Keratinocyte (primary cell): ENCODE data around the gene PRR18. TPM values are rescaled to one million over a fixed set of nuclear protein-coding genes. Genes with fewer than 3 reads are reported as not detected.

Experiments
- DNase-seq: peaks from one replicate; pipeline ENCODE4 v3.0.0-alpha.2; 2011; ENCODE audit warnings: low read depth, missing footprints, low spot score
- FAIRE-seq: peaks from 2 replicates; lab custom pipeline; 2011; peaks lifted over from hg19 to GRCh38; lab: Jason Lieb, UNC
- H2AFZ ChIP-seq: 2 replicates; pipeline ENCODE4 v1.6.0; 2012; ENCODE audit warnings: low read length, control low read depth, inconsistent platforms; ENCODE audit not compliant: control insufficient read depth
- H3K27ac ChIP-seq: 2 replicates; pipeline ENCODE4 v1.5.1; 2011; ENCODE audit warnings: low read length; ENCODE audit not compliant: control insufficient read depth, insufficient read depth
- H3K27me3 ChIP-seq: 3 replicates; pipeline ENCODE4 v1.6.0; 2011; ENCODE audit warnings: low read length; ENCODE audit not compliant: control insufficient read depth, insufficient read depth; ENCODE audit errors: extremely low read depth
- H3K36me3 ChIP-seq, 2 experiments: 2 replicates in 1 of 2; 3 replicates in 1 of 2; pipeline ENCODE4 v1.5.1; 2011; ENCODE audit warnings: low read length in 2 of 2, mild to moderate bottlenecking in 1 of 2; ENCODE audit not compliant: control insufficient read depth in 2 of 2, insufficient read depth in 2 of 2; ENCODE audit errors: extremely low read depth in 1 of 2
- H3K4me1 ChIP-seq: 3 replicates; pipeline ENCODE4 v1.5.1; 2011; ENCODE audit warnings: low read length; ENCODE audit not compliant: control insufficient read depth, insufficient read depth; ENCODE audit errors: extremely low read depth
- H3K4me2 ChIP-seq: 3 replicates; pipeline ENCODE4 v1.6.0; 2011; ENCODE audit warnings: low read depth, low read length; ENCODE audit not compliant: control insufficient read depth, insufficient read depth; ENCODE audit errors: extremely low read depth
- H3K4me3 ChIP-seq, 3 experiments: fragments of 200-600 bp in 1 of 3; sonication (generic) in 1 of 3; 2 replicates in 2 of 3; 3 replicates in 1 of 3; pipeline ENCODE4 v1.5.1; 2011 to 2016; ENCODE audit warnings: low read length in 3 of 3, mild to moderate bottlenecking in 3 of 3, control low read depth in 2 of 3, inconsistent platforms in 1 of 3, low read depth in 1 of 3, mixed read lengths in 1 of 3, mixed run types in 1 of 3, moderate library complexity in 1 of 3; ENCODE audit not compliant: control insufficient read depth in 2 of 3, insufficient read depth in 2 of 3; ENCODE audit errors: extremely low read depth in 1 of 3
- H3K79me2 ChIP-seq: 2 replicates; pipeline ENCODE4 v1.6.0; 2012; ENCODE audit warnings: low read length; ENCODE audit not compliant: control insufficient read depth, insufficient read depth
- H3K9ac ChIP-seq: 3 replicates; pipeline ENCODE4 v1.6.0; 2011; ENCODE audit warnings: low read length; ENCODE audit not compliant: control insufficient read depth, insufficient read depth; ENCODE audit errors: extremely low read depth
- H3K9me1 ChIP-seq: 3 replicates; pipeline ENCODE4 v1.6.0; 2011; ENCODE audit warnings: low read length; ENCODE audit not compliant: control insufficient read depth, insufficient read depth; ENCODE audit errors: extremely low read depth
- H3K9me3 ChIP-seq: 2 replicates; pipeline ENCODE4 v1.5.1; 2012; ENCODE audit warnings: low read depth, low read length; ENCODE audit not compliant: control insufficient read depth
- H4K20me1 ChIP-seq: 3 replicates; pipeline ENCODE4 v1.6.0; 2011; ENCODE audit warnings: low read length; ENCODE audit not compliant: control insufficient read depth, insufficient read depth; ENCODE audit errors: extremely low read depth
- CTCF ChIP-seq, 3 experiments: IDR thresholded peaks in 1 of 3; conservative IDR thresholded peaks in 1 of 3; optimal IDR thresholded peaks in 1 of 3; 2 replicates in 2 of 3; 3 replicates in 1 of 3; pipeline versions ENCODE3 to v1.5.1; 2011; ENCODE audit warnings: low read length in 3 of 3, mild to moderate bottlenecking in 3 of 3, moderate library complexity in 2 of 3, control low read depth in 1 of 3, inconsistent platforms in 1 of 3; ENCODE audit not compliant: insufficient read depth in 2 of 3; ENCODE audit errors: extremely low read depth in 1 of 3
- EZH2 ChIP-seq: IDR thresholded peaks from one replicate; pipeline ENCODE4 v1.6.1; 2012; ENCODE audit warnings: inconsistent platforms, mild to moderate bottlenecking, low read length, moderate library complexity
- dilution Hi-C: fragments of 300-500 bp; cut with MboI; formaldehyde crosslinking; loops from one replicate; pipeline ENCODE4 v1.7.0; 2020; ENCODE audit warnings: low sequenced_read_pairs; ENCODE audit not compliant: extremely low pct_ligation_motif_present
- polyA plus RNA-seq, 5 experiments: library from polyadenylated mRNA; depleted of rRNA in 3 of 5; stranded (reverse) in 3 of 5; stranded (forward) in 1 of 5; unstranded in 1 of 5; fragments of >200 nt; gene quantifications; 1 replicate in 1 of 5; 2 replicates in 3 of 5; 3 replicates in 1 of 5; pipeline versions ENCODE4 v1.2.1 to v1.2.3, GENCODE V29; 2011 to 2012; ENCODE audit warnings: missing spikeins in 2 of 5, low read depth in 1 of 5, low replicate concordance in 1 of 5

Gene PRR18
- polyA plus RNA-seq, 1 donor (not counting 4 experiments of a cell fraction or from before 2014, with no cell fraction given), result not detected

DNA sequence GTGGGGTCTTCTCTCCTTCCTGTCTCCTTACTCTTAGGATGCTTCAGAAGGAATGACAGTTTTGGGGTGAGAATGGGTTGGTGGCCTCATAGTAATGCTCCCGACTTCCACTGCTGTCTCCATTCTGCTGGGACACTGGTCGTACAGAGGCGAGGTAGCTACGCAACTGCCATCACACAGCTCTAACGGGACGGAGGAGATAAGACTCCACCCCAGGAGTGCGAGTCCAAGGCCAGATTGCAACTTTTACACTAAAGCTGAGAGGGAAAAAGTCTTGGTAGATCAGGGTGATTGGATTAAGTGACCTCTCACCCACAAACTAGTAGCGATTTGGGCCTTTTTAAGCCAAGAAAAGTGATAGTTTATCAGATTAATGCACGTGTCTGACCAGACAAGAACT, 1.8 kb upstream of the PRR18 start:
- no peak overlapping the region for H3K27ac ChIP-seq
- H3K36me3 ChIP-seq, result no peaks in the 10 kb centered on the region
- DNase-seq (no peak), FAIRE-seq (no peak)
- no peak overlapping the region for H2AFZ ChIP-seq
- TF ChIP-seq EZH2 (no peak), CTCF (optimal IDR thresholded peaks at IDR 0.05 in 1 of 3, IDR thresholded peaks at IDR 0.05 in 1 of 3, conservative IDR thresholded peaks at IDR 0.05 in 1 of 3; ENCODE audit: extremely low read depth in 1 of 3, insufficient read depth in 2 of 3, low read length in 3 of 3) (no peak)
- H3K9ac ChIP-seq, result no peak overlapping the region
- no peak overlapping the region for H3K4me2 ChIP-seq
- no peaks in the 10 kb centered on the region for H3K9me1 ChIP-seq
- dilution Hi-C loops, result no loop called here
- no peaks in the 10 kb centered on the region for H3K9me3 ChIP-seq
- no peaks in the 10 kb centered on the region for H3K79me2 ChIP-seq
- peaks cover 42% of the 10 kb centered on the region for H3K27me3 ChIP-seq
- no peaks in the 10 kb centered on the region for H4K20me1 ChIP-seq
- no peak overlapping the region for H3K4me3 ChIP-seq
- no peaks in the 10 kb centered on the region for H3K4me1 ChIP-seq

DNA sequence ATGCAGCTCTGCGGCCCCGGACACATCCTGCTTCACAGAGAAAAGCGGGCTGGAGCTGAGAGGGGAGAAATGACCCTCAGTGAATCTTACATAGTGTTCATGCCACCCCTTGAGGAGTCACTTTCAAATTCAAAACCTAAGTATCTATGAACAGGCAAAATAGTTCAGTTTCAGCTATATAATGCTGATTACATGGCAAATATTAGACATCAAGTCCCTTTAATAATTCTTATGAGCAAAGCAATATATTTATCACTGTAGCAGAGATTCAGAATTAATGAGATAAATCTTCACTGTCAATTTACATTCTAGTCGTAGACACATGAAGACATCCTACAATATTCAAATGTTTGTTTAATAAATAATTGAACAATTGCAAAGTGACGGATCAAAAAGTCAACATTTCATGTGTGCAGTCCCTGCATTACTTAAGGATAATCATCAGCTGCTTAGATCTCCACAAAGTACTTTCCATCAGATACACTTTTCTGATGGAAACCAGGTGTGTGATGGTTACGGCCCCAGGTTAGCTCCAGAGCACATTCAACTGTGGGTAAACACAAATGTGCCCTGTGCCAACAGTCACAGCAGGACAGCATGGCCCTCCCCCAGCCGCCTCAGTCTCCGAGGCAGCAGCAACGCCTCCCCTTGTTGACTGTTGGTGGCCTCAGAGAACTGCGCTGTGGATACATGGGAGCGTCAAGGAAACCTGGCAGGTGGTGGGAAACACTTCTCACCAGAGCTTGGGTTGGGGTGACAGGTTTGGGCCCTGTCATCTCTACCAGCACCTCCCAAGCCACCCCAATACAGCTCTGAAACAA, 787 bp upstream of the PRR18 start:
- H3K4me1 ChIP-seq, result no peaks in the 10 kb centered on the region
- FAIRE-seq (no peak), DNase-seq (no peak)
- H3K36me3 ChIP-seq, result no peaks in the 10 kb centered on the region
- no peaks in the 10 kb centered on the region for H3K9me1 ChIP-seq
- no peaks in the 10 kb centered on the region for H4K20me1 ChIP-seq
- no peak overlapping the region for H3K4me2 ChIP-seq
- H3K9ac ChIP-seq, result no peak overlapping the region
- dilution Hi-C loops, result no loop called here
- TF ChIP-seq EZH2 (no peak), CTCF (optimal IDR thresholded peaks at IDR 0.05 in 1 of 3, IDR thresholded peaks at IDR 0.05 in 1 of 3, conservative IDR thresholded peaks at IDR 0.05 in 1 of 3; ENCODE audit: extremely low read depth in 1 of 3, insufficient read depth in 2 of 3, low read length in 3 of 3) (no peak)
- peaks cover 42% of the 10 kb centered on the region for H3K27me3 ChIP-seq
- H3K79me2 ChIP-seq, result no peaks in the 10 kb centered on the region
- H3K9me3 ChIP-seq, result no peaks in the 10 kb centered on the region
- H3K27ac ChIP-seq, result no peak overlapping the region
- H3K4me3 ChIP-seq, result no peak overlapping the region
- no peak overlapping the region for H2AFZ ChIP-seq
